GM12878 (cell line): ENCODE data around the gene NOL11.
"Not testable (repeated sequence)": the region's sequence is repeated elsewhere in the genome, so short reads cannot be mapped to it uniquely, and the experiment has no call there.

Experiments
- ATF2 ChIP-seq: IDR thresholded peaks from 2 replicates; pipeline ENCODE4 v1.6.1; 2012; ENCODE audit warnings: low read length, inconsistent platforms
- BACH1 ChIP-seq: fragments of 450-650 bp; IDR thresholded peaks from 2 replicates; pipeline ENCODE4 v1.6.1; 2017; ENCODE audit warnings: mild to moderate bottlenecking, borderline replicate concordance
- CBX5 ChIP-seq: sonication (generic); IDR thresholded peaks from 2 replicates; pipeline ENCODE4 v1.6.1; 2016; ENCODE audit warnings: low read depth, moderate library complexity, mild to moderate bottlenecking, inconsistent platforms
- EGR1 ChIP-seq, 2 experiments: IDR thresholded peaks; 1 replicate in 1 of 2; 2 replicates in 1 of 2; pipeline ENCODE4 v1.6.1; 2011 to 2012; ENCODE audit warnings: low read depth in 2 of 2, low read length in 2 of 2, borderline replicate concordance in 1 of 2, mild to moderate bottlenecking in 1 of 2, moderate library complexity in 1 of 2
- FOXM1 ChIP-seq: IDR thresholded peaks from 2 replicates; pipeline ENCODE4 v1.6.1; 2012; ENCODE audit warnings: low read depth, mild to moderate bottlenecking, inconsistent platforms, low read length, moderate library complexity
- GABPA ChIP-seq: IDR thresholded peaks from 2 replicates; pipeline ENCODE4 v1.6.1; 2014; ENCODE audit warnings: antibody characterized with exemption, low read depth, mild to moderate bottlenecking, inconsistent platforms
- MEF2A ChIP-seq: IDR thresholded peaks from 2 replicates; pipeline ENCODE4 v1.6.1; 2011; ENCODE audit warnings: low read depth, mild to moderate bottlenecking, low read length, moderate library complexity; ENCODE audit not compliant: insufficient read depth
- POLR2A ChIP-seq: IDR thresholded peaks from 2 replicates; pipeline ENCODE4 v1.6.1; 2011; ENCODE audit warnings: low read depth, mild to moderate bottlenecking, low read length
- SIN3A ChIP-seq: IDR thresholded peaks from 2 replicates; pipeline ENCODE4 v1.6.1; 2012; ENCODE audit warnings: low read depth, low read length, improper control_type of control experiment
- ZBTB33 ChIP-seq: fragments of 450-650 bp; IDR thresholded peaks from 2 replicates; pipeline ENCODE4 v1.6.1; 2017; ENCODE audit warnings: mild to moderate bottlenecking
- TF ChIP-seq, protein P1 (sequence below): fragments of 450-650 bp; IDR thresholded peaks from 2 replicates; pipeline ENCODE4 v1.6.1; 2016; ENCODE audit warnings: mild to moderate bottlenecking
- TF ChIP-seq, protein P2 (sequence below), 3 experiments: IDR thresholded peaks in 2 of 3; conservative IDR thresholded peaks in 1 of 3; 2 replicates each; pipeline ENCODE4 v1.5.1; 2011; ENCODE audit warnings: low read depth in 3 of 3, low read length in 3 of 3, mild to moderate bottlenecking in 3 of 3, control low read depth in 2 of 3, moderate library complexity in 2 of 3, inconsistent platforms in 1 of 3, mixed read lengths in 1 of 3; ENCODE audit not compliant: control insufficient read depth in 2 of 3, insufficient read depth in 1 of 3; ENCODE audit errors: extremely low read depth in 1 of 3
- TF ChIP-seq, protein P3 (sequence below): fragments of 150-350 bp; IDR thresholded peaks from 2 replicates; pipeline ENCODE4 v1.6.1; 2016; ENCODE audit warnings: low read depth, low read length

GRCh38 chr17:67702861-67703260 is 14.9 kb upstream of the NOL11 start:
- TF ChIP-seq CBX5; ZBTB33; SIN3A; POLR2A; FOXM1; GABPA; ATF2; BACH1; MEF2A; EGR1 (IDR thresholded peaks at IDR 0.05; ENCODE audit: borderline replicate concordance in 1 of 2, low read depth in 2 of 2, low read length in 2 of 2): not testable (repeated sequence)
- TF ChIP-seq, protein P1, sequence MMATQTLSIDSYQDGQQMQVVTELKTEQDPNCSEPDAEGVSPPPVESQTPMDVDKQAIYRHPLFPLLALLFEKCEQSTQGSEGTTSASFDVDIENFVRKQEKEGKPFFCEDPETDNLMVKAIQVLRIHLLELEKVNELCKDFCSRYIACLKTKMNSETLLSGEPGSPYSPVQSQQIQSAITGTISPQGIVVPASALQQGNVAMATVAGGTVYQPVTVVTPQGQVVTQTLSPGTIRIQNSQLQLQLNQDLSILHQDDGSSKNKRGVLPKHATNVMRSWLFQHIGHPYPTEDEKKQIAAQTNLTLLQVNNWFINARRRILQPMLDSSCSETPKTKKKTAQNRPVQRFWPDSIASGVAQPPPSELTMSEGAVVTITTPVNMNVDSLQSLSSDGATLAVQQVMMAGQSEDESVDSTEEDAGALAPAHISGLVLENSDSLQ, result not testable (repeated sequence)
- TF ChIP-seq, protein P2, sequence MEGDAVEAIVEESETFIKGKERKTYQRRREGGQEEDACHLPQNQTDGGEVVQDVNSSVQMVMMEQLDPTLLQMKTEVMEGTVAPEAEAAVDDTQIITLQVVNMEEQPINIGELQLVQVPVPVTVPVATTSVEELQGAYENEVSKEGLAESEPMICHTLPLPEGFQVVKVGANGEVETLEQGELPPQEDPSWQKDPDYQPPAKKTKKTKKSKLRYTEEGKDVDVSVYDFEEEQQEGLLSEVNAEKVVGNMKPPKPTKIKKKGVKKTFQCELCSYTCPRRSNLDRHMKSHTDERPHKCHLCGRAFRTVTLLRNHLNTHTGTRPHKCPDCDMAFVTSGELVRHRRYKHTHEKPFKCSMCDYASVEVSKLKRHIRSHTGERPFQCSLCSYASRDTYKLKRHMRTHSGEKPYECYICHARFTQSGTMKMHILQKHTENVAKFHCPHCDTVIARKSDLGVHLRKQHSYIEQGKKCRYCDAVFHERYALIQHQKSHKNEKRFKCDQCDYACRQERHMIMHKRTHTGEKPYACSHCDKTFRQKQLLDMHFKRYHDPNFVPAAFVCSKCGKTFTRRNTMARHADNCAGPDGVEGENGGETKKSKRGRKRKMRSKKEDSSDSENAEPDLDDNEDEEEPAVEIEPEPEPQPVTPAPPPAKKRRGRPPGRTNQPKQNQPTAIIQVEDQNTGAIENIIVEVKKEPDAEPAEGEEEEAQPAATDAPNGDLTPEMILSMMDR (IDR thresholded peaks at IDR 0.05 in 2 of 3, conservative IDR thresholded peaks at IDR 0.05 in 1 of 3; ENCODE audit: control insufficient read depth in 2 of 3, extremely low read depth in 1 of 3, insufficient read depth in 1 of 3, low read depth in 3 of 3, low read length in 3 of 3), result not testable (repeated sequence)
- TF ChIP-seq, protein P3, sequence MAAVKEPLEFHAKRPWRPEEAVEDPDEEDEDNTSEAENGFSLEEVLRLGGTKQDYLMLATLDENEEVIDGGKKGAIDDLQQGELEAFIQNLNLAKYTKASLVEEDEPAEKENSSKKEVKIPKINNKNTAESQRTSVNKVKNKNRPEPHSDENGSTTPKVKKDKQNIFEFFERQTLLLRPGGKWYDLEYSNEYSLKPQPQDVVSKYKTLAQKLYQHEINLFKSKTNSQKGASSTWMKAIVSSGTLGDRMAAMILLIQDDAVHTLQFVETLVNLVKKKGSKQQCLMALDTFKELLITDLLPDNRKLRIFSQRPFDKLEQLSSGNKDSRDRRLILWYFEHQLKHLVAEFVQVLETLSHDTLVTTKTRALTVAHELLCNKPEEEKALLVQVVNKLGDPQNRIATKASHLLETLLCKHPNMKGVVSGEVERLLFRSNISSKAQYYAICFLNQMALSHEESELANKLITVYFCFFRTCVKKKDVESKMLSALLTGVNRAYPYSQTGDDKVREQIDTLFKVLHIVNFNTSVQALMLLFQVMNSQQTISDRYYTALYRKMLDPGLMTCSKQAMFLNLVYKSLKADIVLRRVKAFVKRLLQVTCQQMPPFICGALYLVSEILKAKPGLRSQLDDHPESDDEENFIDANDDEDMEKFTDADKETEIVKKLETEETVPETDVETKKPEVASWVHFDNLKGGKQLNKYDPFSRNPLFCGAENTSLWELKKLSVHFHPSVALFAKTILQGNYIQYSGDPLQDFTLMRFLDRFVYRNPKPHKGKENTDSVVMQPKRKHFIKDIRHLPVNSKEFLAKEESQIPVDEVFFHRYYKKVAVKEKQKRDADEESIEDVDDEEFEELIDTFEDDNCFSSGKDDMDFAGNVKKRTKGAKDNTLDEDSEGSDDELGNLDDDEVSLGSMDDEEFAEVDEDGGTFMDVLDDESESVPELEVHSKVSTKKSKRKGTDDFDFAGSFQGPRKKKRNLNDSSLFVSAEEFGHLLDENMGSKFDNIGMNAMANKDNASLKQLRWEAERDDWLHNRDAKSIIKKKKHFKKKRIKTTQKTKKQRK, result not testable (repeated sequence)
